ENCODE measurements around the gene CDHR1.
"Not testable (repeated sequence)": the region's sequence is repeated elsewhere in the genome, so short reads cannot be mapped to it uniquely, and the experiment has no call there.

Gene CDHR1

GRCh38 chr10:84175436-84175835 is 18.9 kb upstream of the CDHR1 start:
- no peak for DNase-seq

- DNase-seq = no peak
Observed at GRCh38 chr10:84176351-84176750, 18.0 kb upstream of the CDHR1 start.

- peak in 1 of 2 experiments; percentile 10 for DNase-seq
Observed at GRCh38 chr10:84176836-84177474, 17.4 kb upstream of the CDHR1 start.

GRCh38 chr10:84177541-84178141 is 16.7 kb upstream of the CDHR1 start:
- DNase-seq = peak in 1 of 2 experiments; percentile 1

- DNase-seq = no peak
Observed at GRCh38 chr10:84178160-84178609, 16.2 kb upstream of the CDHR1 start.

- DNase-seq = peak; percentile 59 to 79
Observed at GRCh38 chr10:84179059-84179710, 15.2 kb upstream of the CDHR1 start.

GRCh38 chr10:84180386-84180785 is 14.0 kb upstream of the CDHR1 start:
- not testable (repeated sequence) for DNase-seq

- no peak for DNase-seq
Observed at GRCh38 chr10:84181631-84182030, 12.7 kb upstream of the CDHR1 start.

GRCh38 chr10:84184517-84184916 is 9.8 kb upstream of the CDHR1 start:
- DNase-seq = no peak

GRCh38 chr10:84185526-84186175 is 8.7 kb upstream of the CDHR1 start:
- DNase-seq = peak; percentile 64 to 89

GRCh38 chr10:84188815-84189214 is 5.5 kb upstream of the CDHR1 start:
- DNase-seq = no peak

GRCh38 chr10:84190621-84191020 is 3.7 kb upstream of the CDHR1 start:
- DNase-seq = no peak

- DNase-seq = no peak
Observed at GRCh38 chr10:84191106-84191505, 3.2 kb upstream of the CDHR1 start.

- DNase-seq = no peak
Observed at GRCh38 chr10:84193327-84193726, 1.0 kb upstream of the CDHR1 start.

GRCh38 chr10:84193846-84194423 is 402 bp upstream of the CDHR1 start:
- DNase-seq = no peak

GRCh38 chr10:84195044-84195830 is 900 bp downstream of the CDHR1 start:
- DNase-seq = no peak

GRCh38 chr10:84196083-84196482 is 1.7 kb downstream of the CDHR1 start:
- DNase-seq = peak in 1 of 2 experiments; percentile 35

GRCh38 chr10:84196941-84197340 is 2.6 kb downstream of the CDHR1 start:
- DNase-seq = no peak

GRCh38 chr10:84197643-84198042 is 3.3 kb downstream of the CDHR1 start:
- DNase-seq = no peak

- DNase-seq = peak in 1 of 2 experiments; percentile 51
Observed at GRCh38 chr10:84198206-84198915, 4.0 kb downstream of the CDHR1 start.

- no peak for DNase-seq
Observed at GRCh38 chr10:84200537-84201243, 6.4 kb downstream of the CDHR1 start.
